ENCODE data around the gene UMOD.

UMOD gene

DNA sequence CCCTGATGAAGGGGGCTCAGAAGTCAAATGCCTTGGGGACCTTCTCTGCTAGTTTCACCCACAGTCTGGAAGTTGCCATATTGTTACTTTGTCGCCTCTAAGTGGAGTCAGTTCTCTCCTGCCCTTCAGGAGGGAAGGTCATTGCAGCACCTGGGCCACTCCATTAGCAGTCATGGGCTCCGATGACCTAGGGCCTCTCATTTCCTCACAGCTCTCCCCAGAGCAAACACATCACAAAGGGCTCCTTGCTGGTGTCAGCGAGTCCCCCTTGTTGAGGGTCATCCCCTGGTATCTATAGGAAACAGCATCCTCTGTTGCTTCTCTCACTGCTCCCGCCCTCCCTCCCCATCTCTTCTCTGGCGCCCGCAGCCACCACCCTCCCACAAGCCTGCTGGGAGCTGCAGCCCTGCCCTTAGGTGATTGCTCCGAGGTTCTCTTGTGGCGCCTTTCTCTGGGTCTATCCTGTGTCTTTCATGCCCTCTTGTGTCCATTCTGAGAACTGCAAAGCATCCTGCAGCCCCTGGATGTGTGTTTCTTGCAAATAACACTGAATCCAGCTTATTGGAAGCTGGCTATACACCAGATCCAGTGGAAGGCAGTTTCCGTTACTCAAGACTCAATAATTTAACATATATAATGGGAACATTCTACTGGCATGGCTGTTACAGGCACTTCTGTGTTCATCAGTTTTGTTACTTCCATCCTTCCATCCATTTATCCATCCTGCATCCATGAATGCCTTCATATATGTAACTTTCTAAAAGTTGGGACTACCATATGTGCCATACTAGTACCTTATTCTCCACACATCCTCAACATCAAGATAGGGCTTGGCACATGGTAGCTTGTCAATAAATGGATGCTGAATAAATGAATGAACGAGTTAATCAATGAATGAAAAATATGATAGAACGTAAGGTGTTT is 30.9 kb upstream of the UMOD start:
- Mint-ChIP-seq H3K27me3 (ENCODE audit: low read depth) (peaks cover 5% of the 10 kb centered on the region), H3K4me1 (ENCODE audit: low read depth) (no peaks in the 10 kb centered on the region), H3K9me3 (no peaks in the 10 kb centered on the region), H3K27ac (no peak overlapping the region), H3K4me3 (no peak overlapping the region), H3K36me3 (ENCODE audit: low read depth) (no peaks in the 10 kb centered on the region)

DNA sequence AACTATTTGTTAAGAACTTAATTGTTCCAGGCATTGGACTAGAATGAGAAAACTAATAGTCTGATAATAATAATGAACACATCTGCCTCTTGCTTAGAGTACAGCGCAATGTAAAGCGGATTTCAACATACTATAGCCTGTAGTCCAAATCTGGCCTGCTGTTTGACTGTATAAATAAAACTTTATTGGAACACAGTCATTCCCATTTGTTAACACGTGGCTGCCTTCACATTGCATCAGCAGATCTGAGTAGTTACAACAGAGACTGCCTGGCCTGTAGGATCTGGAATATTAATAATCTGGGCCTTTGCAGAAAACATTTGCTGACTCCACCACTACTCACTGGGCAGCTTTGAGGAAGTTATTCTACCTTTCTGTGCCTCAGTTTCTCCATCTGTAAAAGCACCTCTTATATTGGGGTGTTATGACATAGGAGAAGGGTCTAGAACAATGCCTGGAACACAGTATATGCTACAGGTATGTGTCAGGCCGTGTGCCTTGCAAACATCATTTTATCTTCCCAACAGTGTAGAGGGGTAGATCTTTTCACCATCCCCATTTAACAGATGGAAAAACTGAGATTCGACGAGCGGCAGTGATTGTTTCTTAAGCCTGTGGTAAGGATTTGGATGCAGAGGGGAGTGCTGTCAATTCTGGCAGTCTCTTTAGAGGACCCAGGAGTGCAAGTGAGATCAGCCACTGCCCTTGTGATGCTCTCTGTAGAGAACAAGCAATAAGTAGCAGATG is 29.9 kb upstream of the UMOD start:
- Mint-ChIP-seq H3K9me3 (no peaks in the 10 kb centered on the region), H3K36me3 (ENCODE audit: low read depth) (no peaks in the 10 kb centered on the region), H3K4me1 (ENCODE audit: low read depth) (no peaks in the 10 kb centered on the region), H3K27ac (no peak overlapping the region), H3K27me3 (ENCODE audit: low read depth) (peaks cover 5% of the 10 kb centered on the region), H3K4me3 (no peak overlapping the region)

DNA sequence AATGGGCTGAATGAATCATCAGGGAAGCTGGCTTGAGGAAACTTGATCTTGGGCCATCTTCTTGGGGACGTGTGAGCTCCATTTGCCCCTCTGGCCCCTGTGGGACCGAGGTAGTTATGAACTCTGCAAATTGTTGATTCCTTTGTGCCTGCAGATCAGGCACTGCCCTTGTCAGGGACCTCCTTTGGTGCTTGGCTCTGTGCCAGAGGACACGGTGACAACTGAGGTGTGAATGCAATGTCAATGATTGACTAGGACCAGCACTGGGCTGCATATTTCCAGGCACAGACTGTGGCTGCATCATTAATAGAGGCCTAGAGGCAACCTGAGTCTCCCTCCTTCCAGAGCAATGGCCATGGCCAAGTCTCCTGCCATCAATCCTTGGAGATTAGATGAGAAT is 28.3 kb upstream of the UMOD start:
- Mint-ChIP-seq H3K9me3 (no peaks in the 10 kb centered on the region), H3K4me3 (no peak overlapping the region), H3K27me3 (ENCODE audit: low read depth) (no peaks in the 10 kb centered on the region), H3K4me1 (ENCODE audit: low read depth) (no peaks in the 10 kb centered on the region), H3K27ac (no peak overlapping the region), H3K36me3 (ENCODE audit: low read depth) (no peaks in the 10 kb centered on the region)

DNA sequence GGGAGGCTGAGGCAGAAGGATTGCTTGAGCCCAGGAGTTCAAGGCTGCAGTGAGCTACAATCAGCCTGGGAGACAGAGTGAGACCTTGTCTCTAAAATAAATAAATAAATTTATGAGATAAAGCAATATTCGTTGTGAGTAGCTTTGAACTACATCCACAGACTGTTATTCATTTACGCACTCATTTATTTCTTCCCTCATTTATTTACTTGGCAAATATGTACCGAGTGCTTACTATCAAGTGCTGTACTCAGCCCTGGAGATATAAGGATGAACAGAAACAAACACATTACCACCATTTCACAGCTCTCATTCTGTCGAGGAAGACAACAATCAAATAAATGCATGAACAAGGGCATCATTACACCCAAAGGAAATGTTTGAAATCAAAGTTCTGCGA is 24.7 kb upstream of the UMOD start:
- H3K36me3 Mint-ChIP-seq (ENCODE audit: low read depth) = no peaks in the 10 kb centered on the region
- H3K4me1 Mint-ChIP-seq (ENCODE audit: low read depth) = no peaks in the 10 kb centered on the region
- H3K27ac Mint-ChIP-seq = no peak overlapping the region
- no peaks in the 10 kb centered on the region for H3K27me3 Mint-ChIP-seq (ENCODE audit: low read depth)
- H3K9me3 Mint-ChIP-seq = no peaks in the 10 kb centered on the region
- H3K4me3 Mint-ChIP-seq = no peak overlapping the region

DNA sequence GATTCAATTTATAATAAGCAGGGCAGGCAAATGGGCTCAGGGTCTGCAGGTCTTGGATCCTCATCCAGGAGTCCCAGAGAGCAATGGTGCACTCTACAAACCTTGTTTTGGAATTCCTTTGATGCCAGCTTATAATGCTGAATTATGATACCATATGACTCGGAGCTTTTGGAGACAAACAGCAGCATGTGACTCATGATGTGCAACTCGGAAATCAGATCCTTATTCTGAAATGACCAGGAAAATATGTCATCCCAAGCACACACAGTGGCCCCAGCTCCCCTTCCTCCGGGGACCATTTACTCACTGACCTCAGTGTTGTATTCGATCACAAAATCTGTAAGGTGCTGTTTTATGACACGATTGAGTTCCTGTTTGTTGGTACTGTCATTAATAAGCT is 20.2 kb upstream of the UMOD start:
- H3K27me3 Mint-ChIP-seq (ENCODE audit: low read depth) = no peaks in the 10 kb centered on the region
- no peak overlapping the region for H3K4me3 Mint-ChIP-seq
- H3K36me3 Mint-ChIP-seq (ENCODE audit: low read depth) = no peaks in the 10 kb centered on the region
- H3K9me3 Mint-ChIP-seq = no peaks in the 10 kb centered on the region
- H3K27ac Mint-ChIP-seq = no peak overlapping the region
- H3K4me1 Mint-ChIP-seq (ENCODE audit: low read depth) = no peaks in the 10 kb centered on the region

DNA sequence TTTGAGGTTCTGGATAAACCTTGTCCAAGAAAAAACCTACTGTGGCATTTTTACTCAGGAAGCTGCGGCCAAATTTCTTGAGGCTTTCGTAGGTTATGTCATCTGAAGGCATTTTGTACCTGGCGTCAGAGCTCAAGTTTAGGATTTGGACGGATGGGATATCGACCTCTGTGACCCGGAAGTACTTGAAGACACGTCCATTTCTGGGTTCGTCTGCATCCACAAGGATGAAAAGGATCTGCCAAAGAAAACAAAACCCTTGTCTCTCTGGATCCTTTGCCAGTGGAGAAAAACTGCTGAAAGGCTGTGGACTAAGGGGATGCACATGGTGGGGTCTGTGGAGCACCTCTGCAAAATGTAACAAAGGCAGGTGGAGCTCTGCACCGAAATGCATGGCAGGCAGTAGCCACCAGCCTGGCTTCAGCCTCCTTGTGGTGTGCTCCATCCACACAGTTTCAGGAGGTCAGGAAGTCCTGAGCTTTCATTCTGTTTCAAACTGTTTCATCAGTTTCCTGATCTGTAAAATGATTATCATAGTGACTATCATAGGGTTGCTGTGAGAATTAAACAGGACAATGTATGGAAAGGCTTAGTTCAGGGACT is 17.0 kb upstream of the UMOD start:
- H3K4me1 Mint-ChIP-seq (ENCODE audit: low read depth) = no peaks in the 10 kb centered on the region
- no peaks in the 10 kb centered on the region for H3K9me3 Mint-ChIP-seq
- no peak overlapping the region for H3K4me3 Mint-ChIP-seq
- no peaks in the 10 kb centered on the region for H3K36me3 Mint-ChIP-seq (ENCODE audit: low read depth)
- no peak overlapping the region for H3K27ac Mint-ChIP-seq
- no peaks in the 10 kb centered on the region for H3K27me3 Mint-ChIP-seq (ENCODE audit: low read depth)

DNA sequence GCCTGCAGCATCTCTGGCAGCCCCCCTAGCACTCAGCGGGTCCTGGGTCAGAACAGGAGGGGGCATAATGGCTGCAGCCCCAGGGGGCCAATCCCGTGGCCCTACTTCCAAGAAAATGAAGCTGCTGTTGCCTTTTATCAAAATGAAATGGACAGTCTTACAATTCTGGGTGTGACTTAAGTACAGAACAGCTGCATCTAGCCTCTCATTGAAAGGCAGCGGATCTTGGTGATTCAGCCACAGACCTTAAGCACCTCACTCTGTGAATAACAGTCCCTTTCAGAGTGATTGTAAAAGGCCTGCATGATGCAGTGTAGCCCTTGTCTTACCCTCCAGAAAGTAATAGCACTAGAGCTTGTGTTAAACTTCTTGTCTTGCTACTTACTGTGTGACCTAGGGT is 11.5 kb upstream of the UMOD start:
- Mint-ChIP-seq H3K27me3 (ENCODE audit: low read depth) (no peaks in the 10 kb centered on the region), H3K4me1 (ENCODE audit: low read depth) (no peaks in the 10 kb centered on the region), H3K36me3 (ENCODE audit: low read depth) (no peaks in the 10 kb centered on the region), H3K4me3 (no peak overlapping the region), H3K9me3 (no peaks in the 10 kb centered on the region), H3K27ac (no peak overlapping the region)

DNA sequence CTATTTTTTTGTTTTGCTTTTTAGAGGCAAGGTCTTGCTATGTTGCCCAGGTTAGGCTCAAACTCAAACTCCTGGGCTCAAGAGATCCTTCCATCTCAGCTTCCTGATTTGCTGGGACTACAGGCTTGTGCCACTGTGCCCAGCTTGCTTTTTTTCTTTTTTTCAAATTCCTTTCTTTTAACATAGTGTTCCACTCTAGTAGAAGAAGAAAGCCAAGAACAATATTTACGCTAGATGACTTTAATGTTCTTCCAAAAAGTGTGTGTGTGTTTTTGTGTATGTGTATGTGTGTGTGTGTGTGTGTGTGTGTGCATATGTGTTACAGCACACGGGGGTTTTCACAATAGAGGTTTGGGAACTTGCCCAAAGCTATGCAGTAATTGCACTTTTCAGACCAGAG is 10.7 kb upstream of the UMOD start:
- H3K27me3 Mint-ChIP-seq (ENCODE audit: low read depth) = no peaks in the 10 kb centered on the region

DNA sequence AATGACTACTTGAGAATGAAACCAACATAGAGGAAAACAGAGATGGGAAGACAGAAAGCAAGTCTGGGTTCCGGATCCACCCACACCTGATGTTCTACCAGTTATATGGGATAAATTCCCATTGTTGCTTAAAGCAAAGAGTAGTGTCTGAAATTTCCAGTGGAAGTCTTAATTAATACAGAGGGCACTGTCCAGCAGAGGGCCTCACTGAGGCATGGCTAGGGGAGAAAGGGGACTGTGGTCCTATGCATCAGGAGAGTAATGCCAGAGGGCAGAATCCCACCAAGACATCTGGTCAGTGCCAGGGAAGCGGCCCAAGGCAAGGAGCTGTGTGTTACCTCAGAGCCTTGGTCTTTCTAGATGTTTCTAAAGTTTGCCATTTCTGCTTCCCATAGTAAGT is 7.5 kb upstream of the UMOD start:
- Mint-ChIP-seq H3K9me3 (no peaks in the 10 kb centered on the region), H3K36me3 (ENCODE audit: low read depth) (no peaks in the 10 kb centered on the region), H3K27me3 (ENCODE audit: low read depth) (no peaks in the 10 kb centered on the region), H3K4me3 (no peak overlapping the region), H3K27ac (no peak overlapping the region), H3K4me1 (ENCODE audit: low read depth) (no peaks in the 10 kb centered on the region)

More for the DNA sequence above, 10.7 kb upstream of the UMOD start:
- H3K4me3 Mint-ChIP-seq = no peak overlapping the region
- H3K9me3 Mint-ChIP-seq = no peaks in the 10 kb centered on the region
- H3K36me3 Mint-ChIP-seq (ENCODE audit: low read depth) = no peaks in the 10 kb centered on the region
- no peaks in the 10 kb centered on the region for H3K4me1 Mint-ChIP-seq (ENCODE audit: low read depth)
- H3K27ac Mint-ChIP-seq = no peak overlapping the region

DNA sequence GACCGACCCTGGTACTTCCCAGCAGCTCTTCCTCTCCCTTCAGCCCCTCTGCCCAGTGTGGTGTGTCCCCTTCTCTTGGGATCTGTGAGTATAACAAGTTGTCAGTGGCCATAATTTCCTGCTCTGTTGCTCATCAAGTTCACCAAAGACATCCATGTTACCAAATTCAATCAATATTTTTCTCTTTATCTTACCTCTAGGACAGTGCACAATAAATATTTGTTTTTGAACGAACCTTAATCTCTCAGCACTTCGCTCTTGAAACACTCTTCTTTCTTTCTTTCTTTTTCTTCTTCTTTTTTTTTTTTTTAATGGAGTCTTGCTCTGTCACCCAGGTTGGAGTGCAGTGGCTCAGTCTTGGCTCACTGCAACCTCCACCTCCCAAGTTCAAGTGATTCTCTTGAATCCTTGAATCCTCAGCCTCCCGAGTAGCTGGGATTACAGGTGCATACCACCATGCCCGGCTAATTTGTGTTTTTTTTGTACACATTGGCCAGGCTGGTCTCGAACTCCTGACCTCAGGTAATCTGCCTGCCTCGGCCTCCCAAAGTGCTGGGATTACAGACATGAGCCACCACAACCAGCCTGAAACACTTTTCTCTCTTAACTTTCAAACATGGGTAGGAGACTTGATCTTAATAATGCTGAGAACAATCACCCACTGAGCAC is 2.7 kb upstream of the UMOD start:
- no peak overlapping the region for H3K4me3 Mint-ChIP-seq
- H3K27me3 Mint-ChIP-seq (ENCODE audit: low read depth) = no peaks in the 10 kb centered on the region
- H3K4me1 Mint-ChIP-seq (ENCODE audit: low read depth) = no peaks in the 10 kb centered on the region
- no peak overlapping the region for H3K27ac Mint-ChIP-seq
- H3K36me3 Mint-ChIP-seq (ENCODE audit: low read depth) = no peaks in the 10 kb centered on the region
- H3K9me3 Mint-ChIP-seq = no peaks in the 10 kb centered on the region

DNA sequence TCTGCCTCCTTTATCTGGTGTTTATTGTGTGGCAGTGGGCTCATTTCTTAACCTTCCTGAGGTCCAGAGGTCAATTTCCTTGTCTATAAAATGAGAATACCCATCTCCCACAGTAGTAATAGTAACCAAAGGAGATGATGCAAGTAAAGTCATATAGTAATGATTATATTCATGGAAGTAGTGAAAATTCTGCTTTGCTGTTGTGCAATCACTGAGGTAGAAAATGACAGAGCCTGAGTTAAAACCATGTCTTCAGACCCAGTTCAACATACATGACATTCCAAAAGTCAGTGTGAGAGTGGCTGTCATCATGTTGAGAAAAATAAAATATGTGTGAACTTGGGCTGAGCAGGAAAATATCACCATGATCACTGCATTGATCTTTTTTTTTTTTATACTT is 864 bp upstream of the UMOD start:
- H3K36me3 Mint-ChIP-seq (ENCODE audit: low read depth) = no peaks in the 10 kb centered on the region
- no peaks in the 10 kb centered on the region for H3K4me1 Mint-ChIP-seq (ENCODE audit: low read depth)
- no peaks in the 10 kb centered on the region for H3K9me3 Mint-ChIP-seq
- no peak overlapping the region for H3K27ac Mint-ChIP-seq
- H3K27me3 Mint-ChIP-seq (ENCODE audit: low read depth) = no peaks in the 10 kb centered on the region
- H3K4me3 Mint-ChIP-seq = no peak overlapping the region

DNA sequence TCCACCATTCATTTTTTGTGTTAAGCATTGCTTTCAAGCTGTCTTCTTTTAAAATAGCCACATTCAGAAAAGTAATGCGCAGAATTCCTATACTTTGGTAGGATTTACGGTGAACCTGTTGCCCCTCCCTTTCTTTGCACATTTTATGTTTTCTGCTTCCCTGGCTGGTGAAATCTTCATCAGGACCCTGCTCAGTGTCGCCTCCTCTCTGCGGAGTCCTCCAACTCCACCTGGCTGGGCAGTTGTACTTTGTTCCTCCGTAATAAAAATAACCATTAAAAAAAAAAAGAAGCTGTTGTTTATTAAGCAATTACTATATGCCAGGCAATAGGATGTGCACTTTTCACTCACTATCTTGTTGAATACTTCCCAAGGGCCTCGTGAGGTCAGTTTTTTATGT is 2.9 kb downstream of the UMOD start:
- H3K9me3 Mint-ChIP-seq = no peaks in the 10 kb centered on the region
- no peaks in the 10 kb centered on the region for H3K27me3 Mint-ChIP-seq (ENCODE audit: low read depth)
- H3K4me1 Mint-ChIP-seq (ENCODE audit: low read depth) = no peaks in the 10 kb centered on the region
- H3K27ac Mint-ChIP-seq = no peak overlapping the region
- H3K4me3 Mint-ChIP-seq = no peak overlapping the region
- no peaks in the 10 kb centered on the region for H3K36me3 Mint-ChIP-seq (ENCODE audit: low read depth)

DNA sequence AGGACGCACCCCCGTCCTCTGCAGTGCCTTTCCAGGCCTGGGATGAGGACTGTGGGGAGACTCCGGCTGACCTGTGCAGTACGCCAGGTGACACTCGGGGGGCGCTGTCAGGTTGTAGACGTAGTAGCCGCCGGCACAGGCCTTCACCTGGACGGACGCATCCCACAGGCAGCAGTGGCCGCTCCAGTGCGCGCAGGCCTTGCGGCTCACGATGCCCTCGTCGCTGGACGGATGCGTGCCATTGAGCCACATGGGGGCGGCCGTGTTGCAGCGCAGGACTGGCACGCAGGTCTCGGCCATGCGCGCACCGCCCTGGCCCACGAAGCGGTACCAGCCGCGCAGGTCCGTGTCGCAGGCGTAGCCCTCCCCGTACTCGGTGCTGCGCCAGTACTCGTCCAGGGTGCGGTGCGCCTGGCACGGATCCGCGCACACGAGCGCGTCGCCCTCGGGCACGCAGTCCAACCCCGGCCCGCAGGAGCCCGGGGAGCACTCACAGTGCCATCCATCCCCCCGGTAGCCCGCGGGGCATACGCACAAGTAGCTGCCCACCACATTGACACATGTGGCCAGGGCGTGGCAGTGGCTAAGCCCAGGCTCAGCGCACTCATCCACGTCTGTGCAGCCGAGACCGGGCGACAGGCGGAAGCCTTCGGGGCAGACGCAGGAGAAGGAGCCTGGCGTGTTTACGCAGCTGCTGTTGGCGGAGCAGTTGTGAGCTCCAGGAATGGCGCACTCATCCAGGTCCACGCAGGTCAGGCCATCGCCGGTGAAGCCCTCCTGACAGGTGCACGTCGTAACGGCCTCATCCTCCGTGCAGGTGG is 3.9 kb downstream of the UMOD start:
- Mint-ChIP-seq H3K27ac (no peak overlapping the region), H3K27me3 (ENCODE audit: low read depth) (no peaks in the 10 kb centered on the region), H3K4me1 (ENCODE audit: low read depth) (no peaks in the 10 kb centered on the region), H3K9me3 (no peaks in the 10 kb centered on the region), H3K36me3 (ENCODE audit: low read depth) (no peaks in the 10 kb centered on the region), H3K4me3 (no peak overlapping the region)
